ENCODE measurements around the gene FCHO1.

The FCHO1 gene

GRCh38 chr19:17766543-17767131 is 15.4 kb downstream of the FCHO1 start:
- Histone ChIP-seq H3K9me3 (ENCODE audit: control insufficient read depth, insufficient read depth, low read length) (no peaks in the 10 kb centered on the region), H3K27ac (ENCODE audit: low read depth, low read length) (no peak overlapping the region), H3K27me3 (ENCODE audit: control insufficient read depth, low read length) (no peaks in the 10 kb centered on the region), H3K36me3 (ENCODE audit: control insufficient read depth, low read length) (peaks cover 70% of the 10 kb centered on the region), H3K4me2 (ENCODE audit: low read length) (peak overlapping the region; percentile 40), H4K20me1 (ENCODE audit: control insufficient read depth, insufficient read depth, low read depth, low read length) (no peaks in the 10 kb centered on the region), H3F3A (ENCODE audit: control insufficient read depth, insufficient read depth) (0 out of 2 replicates have a peak, but pooled peaks cover 3% of the 10 kb centered on the region), H3K9me2 (replicated peaks; ENCODE audit: control insufficient read depth, low read length) (no peaks in the 10 kb centered on the region), H3K4me1 (ENCODE audit: control insufficient read depth, low read length) (peaks cover 7% of the 10 kb centered on the region), H3K4me3 (ENCODE audit: low read length) (no peak overlapping the region), H3K79me2 (ENCODE audit: control insufficient read depth, low read length) (no peaks in the 10 kb centered on the region)
- TF ChIP-seq EZH2phosphoT487 (IDR thresholded peaks at IDR 0.05; ENCODE audit: borderline replicate concordance, low read length) = no peak
- TF ChIP-seq CTCF (IDR thresholded peaks at IDR 0.05; ENCODE audit: low read depth, low read length, poor library complexity, severe bottlenecking) = peak; percentile 72

- no peaks in the 10 kb centered on the region for H3K79me2 ChIP-seq (ENCODE audit: control insufficient read depth, low read length)
Observed at GRCh38 chr19:17767559-17767958, 16.3 kb downstream of the FCHO1 start.

GRCh38 chr19:17770613-17771012 is 19.3 kb downstream of the FCHO1 start:
- Histone ChIP-seq H3K9me3 (ENCODE audit: control insufficient read depth, insufficient read depth, low read length) (no peaks in the 10 kb centered on the region), H3K4me2 (ENCODE audit: low read length) (no peak overlapping the region), H3K79me2 (ENCODE audit: control insufficient read depth, low read length) (no peaks in the 10 kb centered on the region), H3K4me1 (ENCODE audit: control insufficient read depth, low read length) (peaks cover 17% of the 10 kb centered on the region), H3K9me2 (replicated peaks; ENCODE audit: control insufficient read depth, low read length) (no peaks in the 10 kb centered on the region), H3K4me3 (ENCODE audit: low read length) (no peak overlapping the region), H3K27ac (ENCODE audit: low read depth, low read length) (no peak overlapping the region), H3F3A (ENCODE audit: control insufficient read depth, insufficient read depth) (peaks cover 4% of the 10 kb centered on the region; the same call in 1 of the 2 replicates), H3K36me3 (ENCODE audit: control insufficient read depth, low read length) (peaks cover 75% of the 10 kb centered on the region), H3K27me3 (ENCODE audit: control insufficient read depth, low read length) (no peaks in the 10 kb centered on the region), H4K20me1 (ENCODE audit: control insufficient read depth, insufficient read depth, low read depth, low read length) (no peaks in the 10 kb centered on the region)
- no peak for TF ChIP-seq CTCF (IDR thresholded peaks at IDR 0.05; ENCODE audit: low read depth, low read length, poor library complexity, severe bottlenecking)
- no peak for TF ChIP-seq EZH2phosphoT487 (IDR thresholded peaks at IDR 0.05; ENCODE audit: borderline replicate concordance, low read length)

More at GRCh38 chr19:17767559-17767958, 16.3 kb downstream of the FCHO1 start:
- H3K4me2 ChIP-seq (ENCODE audit: low read length) = no peak overlapping the region
- H3K4me3 ChIP-seq (ENCODE audit: low read length) = no peak overlapping the region
- no peaks in the 10 kb centered on the region for H4K20me1 ChIP-seq (ENCODE audit: control insufficient read depth, insufficient read depth, low read depth, low read length)
- TF ChIP-seq EZH2phosphoT487 (IDR thresholded peaks at IDR 0.05; ENCODE audit: borderline replicate concordance, low read length) (no peak), CTCF (IDR thresholded peaks at IDR 0.05; ENCODE audit: low read depth, low read length, poor library complexity, severe bottlenecking) (no peak)
- H3K4me1 ChIP-seq (ENCODE audit: control insufficient read depth, low read length) = peaks cover 7% of the 10 kb centered on the region
- peaks cover 74% of the 10 kb centered on the region for H3K36me3 ChIP-seq (ENCODE audit: control insufficient read depth, low read length)
- H3K9me2 ChIP-seq (replicated peaks; ENCODE audit: control insufficient read depth, low read length) = no peaks in the 10 kb centered on the region
- no peaks in the 10 kb centered on the region for H3K9me3 ChIP-seq (ENCODE audit: control insufficient read depth, insufficient read depth, low read length)
- no peak overlapping the region for H3K27ac ChIP-seq (ENCODE audit: low read depth, low read length)
- H3F3A ChIP-seq (ENCODE audit: control insufficient read depth, insufficient read depth) = no peaks in the 10 kb centered on the region
- no peaks in the 10 kb centered on the region for H3K27me3 ChIP-seq (ENCODE audit: control insufficient read depth, low read length)
